ENCODE data around the gene EBLN1.

DNA sequence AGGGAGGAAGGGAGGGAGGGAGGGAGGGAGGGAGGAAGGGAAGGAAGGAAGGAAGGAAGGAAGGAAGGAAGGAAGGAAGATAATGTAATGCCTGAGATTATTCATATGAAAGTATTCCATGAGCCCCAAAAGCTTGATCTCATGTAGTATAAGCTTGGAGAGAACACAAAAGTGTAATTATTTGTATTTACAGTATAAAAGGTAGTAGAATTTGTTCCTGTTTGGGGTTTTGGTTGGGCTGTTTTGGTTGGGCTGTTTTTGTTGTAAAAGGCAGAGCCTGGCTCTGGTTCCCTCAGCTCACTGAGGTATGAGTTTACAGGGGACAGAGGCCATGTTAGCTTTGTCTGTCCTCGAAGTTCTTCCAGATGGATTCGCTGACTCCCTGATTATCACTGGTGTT is 45.3 kb upstream of the EBLN1 start:
- TF ChIP-seq, protein P1, sequence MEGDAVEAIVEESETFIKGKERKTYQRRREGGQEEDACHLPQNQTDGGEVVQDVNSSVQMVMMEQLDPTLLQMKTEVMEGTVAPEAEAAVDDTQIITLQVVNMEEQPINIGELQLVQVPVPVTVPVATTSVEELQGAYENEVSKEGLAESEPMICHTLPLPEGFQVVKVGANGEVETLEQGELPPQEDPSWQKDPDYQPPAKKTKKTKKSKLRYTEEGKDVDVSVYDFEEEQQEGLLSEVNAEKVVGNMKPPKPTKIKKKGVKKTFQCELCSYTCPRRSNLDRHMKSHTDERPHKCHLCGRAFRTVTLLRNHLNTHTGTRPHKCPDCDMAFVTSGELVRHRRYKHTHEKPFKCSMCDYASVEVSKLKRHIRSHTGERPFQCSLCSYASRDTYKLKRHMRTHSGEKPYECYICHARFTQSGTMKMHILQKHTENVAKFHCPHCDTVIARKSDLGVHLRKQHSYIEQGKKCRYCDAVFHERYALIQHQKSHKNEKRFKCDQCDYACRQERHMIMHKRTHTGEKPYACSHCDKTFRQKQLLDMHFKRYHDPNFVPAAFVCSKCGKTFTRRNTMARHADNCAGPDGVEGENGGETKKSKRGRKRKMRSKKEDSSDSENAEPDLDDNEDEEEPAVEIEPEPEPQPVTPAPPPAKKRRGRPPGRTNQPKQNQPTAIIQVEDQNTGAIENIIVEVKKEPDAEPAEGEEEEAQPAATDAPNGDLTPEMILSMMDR (IDR thresholded peaks at IDR 0.05) = no peak
- TF ChIP-seq POLR2AphosphoS5 (IDR thresholded peaks at IDR 0.05) = no peak

Measured in breast epithelium (tissue), 3 donors.